ENCODE data around the gene ATP2B2. TPM values are rescaled to one million over a fixed set of nuclear protein-coding genes. Genes with fewer than 3 reads are reported as not detected.

The ATP2B2 gene
- total and polyA plus RNA-seq, 10 of the 15 experiments (the other 5 are each of a cell fraction or from before 2014, with no cell fraction given): 0.04 TPM; not detected in 9

DNA sequence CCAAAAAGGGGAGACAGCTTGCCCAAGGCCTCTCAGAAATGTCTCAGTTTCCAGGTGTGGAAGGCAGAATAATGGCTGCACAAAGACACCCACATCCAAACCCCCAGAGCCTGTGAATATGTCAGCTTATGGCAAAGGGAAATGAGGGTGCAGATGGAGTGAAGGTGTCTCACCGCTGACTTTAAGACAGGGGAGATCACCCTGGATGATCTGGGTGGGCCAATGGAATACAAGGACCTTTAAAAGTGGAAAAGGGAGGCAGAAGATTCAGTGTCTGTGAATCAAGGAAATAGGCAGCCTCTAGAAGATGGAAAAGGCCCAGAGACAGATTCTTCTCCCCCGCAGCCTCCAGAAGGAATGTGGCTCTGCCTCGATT, 48.8 kb upstream of the ATP2B2 start:
- SMC1A ChIA-PET (ENCODE audit: uncharacterized antibody, unreplicated experiment): no interaction called here
- in situ Hi-C loops (cut with MboI): no loop called here
- CTCF ChIA-PET: no interaction called here

More for the DNA sequence above, 48.8 kb upstream of the ATP2B2 start:
- BruUV-seq (replicated peaks): no TSS peak
- Histone ChIP-seq H3K9me3 (replicated peaks; ENCODE audit: control insufficient read depth, insufficient read depth, low read length) (no peaks in the 10 kb centered on the region; the same call in 2 of the 3 replicates), H3K79me2 (ENCODE audit: control insufficient read depth, insufficient read depth, low read length) (no peaks in the 10 kb centered on the region), H3K27ac (ENCODE audit: control insufficient read depth, insufficient read depth) (no peak overlapping the region), H3K9ac (ENCODE audit: control insufficient read depth, insufficient read depth, low read length) (no peak overlapping the region), H3K27me3 (replicated peaks in 1 of 2; ENCODE audit: control insufficient read depth in 2 of 2, insufficient read depth in 2 of 2, low read length in 1 of 2) (no peaks in the 10 kb centered on the region; a peak in 1 of 4 replicates), H3K4me2 (ENCODE audit: control insufficient read depth, insufficient read depth) (no peak overlapping the region), H3K4me1 (ENCODE audit: control insufficient read depth, insufficient read depth, low read length) (no peaks in the 10 kb centered on the region), H3K36me3 (ENCODE audit: control insufficient read depth in 2 of 2, insufficient read depth in 2 of 2, low read length in 1 of 2) (no peaks in the 10 kb centered on the region), H4K20me1 (ENCODE audit: control insufficient read depth, insufficient read depth) (no peaks in the 10 kb centered on the region), H2AFZ (ENCODE audit: control insufficient read depth, low read depth, low read length) (no peak overlapping the region), H3K4me3 (no peak overlapping the region)
- ChIA-PET RAD21 (ENCODE audit: unreplicated experiment) (no interaction called here), POLR2A (interaction anchor here (1.0 kb wide), 1 partner anchor 14 kb away, joined by 3 read pairs; no protein-coding TSS in a partner anchor)
- intact Hi-C loops (cut with micrococcal nuclease; ENCODE audit: unreplicated experiment): no loop called here
- no peak for FAIRE-seq
- no peak for DNase-seq (ENCODE audit: low read depth, low spot score)
- ATAC-seq: no peak
- WGBS (ENCODE audit: insufficient coverage, insufficient replicate concordance, low lambda C conversion rate, missing lambda C conversion rate): 100% methylated on average over 3 of the region's 3 CpGs
- TF ChIP-seq, protein P1, sequence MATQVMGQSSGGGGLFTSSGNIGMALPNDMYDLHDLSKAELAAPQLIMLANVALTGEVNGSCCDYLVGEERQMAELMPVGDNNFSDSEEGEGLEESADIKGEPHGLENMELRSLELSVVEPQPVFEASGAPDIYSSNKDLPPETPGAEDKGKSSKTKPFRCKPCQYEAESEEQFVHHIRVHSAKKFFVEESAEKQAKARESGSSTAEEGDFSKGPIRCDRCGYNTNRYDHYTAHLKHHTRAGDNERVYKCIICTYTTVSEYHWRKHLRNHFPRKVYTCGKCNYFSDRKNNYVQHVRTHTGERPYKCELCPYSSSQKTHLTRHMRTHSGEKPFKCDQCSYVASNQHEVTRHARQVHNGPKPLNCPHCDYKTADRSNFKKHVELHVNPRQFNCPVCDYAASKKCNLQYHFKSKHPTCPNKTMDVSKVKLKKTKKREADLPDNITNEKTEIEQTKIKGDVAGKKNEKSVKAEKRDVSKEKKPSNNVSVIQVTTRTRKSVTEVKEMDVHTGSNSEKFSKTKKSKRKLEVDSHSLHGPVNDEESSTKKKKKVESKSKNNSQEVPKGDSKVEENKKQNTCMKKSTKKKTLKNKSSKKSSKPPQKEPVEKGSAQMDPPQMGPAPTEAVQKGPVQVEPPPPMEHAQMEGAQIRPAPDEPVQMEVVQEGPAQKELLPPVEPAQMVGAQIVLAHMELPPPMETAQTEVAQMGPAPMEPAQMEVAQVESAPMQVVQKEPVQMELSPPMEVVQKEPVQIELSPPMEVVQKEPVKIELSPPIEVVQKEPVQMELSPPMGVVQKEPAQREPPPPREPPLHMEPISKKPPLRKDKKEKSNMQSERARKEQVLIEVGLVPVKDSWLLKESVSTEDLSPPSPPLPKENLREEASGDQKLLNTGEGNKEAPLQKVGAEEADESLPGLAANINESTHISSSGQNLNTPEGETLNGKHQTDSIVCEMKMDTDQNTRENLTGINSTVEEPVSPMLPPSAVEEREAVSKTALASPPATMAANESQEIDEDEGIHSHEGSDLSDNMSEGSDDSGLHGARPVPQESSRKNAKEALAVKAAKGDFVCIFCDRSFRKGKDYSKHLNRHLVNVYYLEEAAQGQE (IDR thresholded peaks at IDR 0.05; ENCODE audit: low read depth, low read length): no peak
- TF ChIP-seq ATF2 (IDR thresholded peaks at IDR 0.05; ENCODE audit: low read length) (no peak), GABPA (IDR thresholded peaks at IDR 0.05; ENCODE audit: low read depth) (no peak), NFYA (IDR thresholded peaks at IDR 0.05; ENCODE audit: borderline replicate concordance, low read depth, low read length) (no peak)
